Measurements from ENCODE around the gene CROCC2. TPM values are rescaled to one million over a fixed set of nuclear protein-coding genes. Genes with fewer than 3 reads are reported as not detected.

The CROCC2 gene
- total and polyA plus RNA-seq, 7 donors, result 0.01 TPM; not detected in 6

DNA sequence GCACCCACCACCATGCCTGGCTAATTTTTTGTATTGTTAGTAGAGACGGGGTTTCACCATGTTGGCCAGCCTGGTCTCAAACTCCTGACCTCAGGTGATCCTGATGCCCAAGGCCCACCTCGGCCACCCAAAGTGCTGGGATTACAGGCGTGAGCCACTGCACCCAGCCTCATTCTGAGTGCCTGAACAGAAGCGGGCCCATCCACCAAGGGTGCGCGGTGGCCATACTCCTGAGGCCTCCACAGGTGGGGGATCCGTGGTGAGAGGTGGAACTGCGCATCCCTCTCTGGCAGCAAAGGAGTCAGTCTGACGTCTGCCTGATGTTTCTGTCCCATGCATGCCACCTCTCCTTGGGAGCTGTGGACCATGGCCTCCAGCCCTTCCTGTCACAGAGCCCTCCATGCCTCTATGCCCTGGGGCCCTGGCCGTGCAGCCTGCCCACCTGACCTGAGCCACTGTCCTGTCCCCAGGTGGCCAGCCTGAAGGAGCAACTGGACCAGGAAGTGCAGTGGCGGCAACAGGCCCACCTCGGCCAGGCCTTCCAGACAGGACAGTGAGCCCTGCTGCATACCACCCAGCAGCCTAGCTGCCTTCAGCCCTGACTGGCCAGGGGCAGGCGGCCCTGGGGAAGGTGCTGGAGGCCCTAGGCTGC lies 84.7 kb downstream of the CROCC2 start:
- Histone ChIP-seq H3K27ac (peak overlapping the region; percentile 85), H3K9me3 (no peaks in the 10 kb centered on the region), H3K4me1 (peaks cover 36% of the 10 kb centered on the region), H3K4me3 (no peak overlapping the region), H3K36me3 (ENCODE audit: insufficient read depth in 1 of 2, low read depth in 1 of 2) (no peaks in the 10 kb centered on the region), H3K27me3 (ENCODE audit: insufficient read depth in 3 of 3, low read length in 2 of 3) (no peaks in the 10 kb centered on the region)
- WGBS, 3 donors, result 88 to 92% (median 88%) methylated on average over 13 of the region's 13 CpGs
- ATAC-seq, result peak; percentile 0 to 4 (median 2)
- DNase-seq, result peak; percentile 7 to 56
- TF ChIP-seq, protein P1, sequence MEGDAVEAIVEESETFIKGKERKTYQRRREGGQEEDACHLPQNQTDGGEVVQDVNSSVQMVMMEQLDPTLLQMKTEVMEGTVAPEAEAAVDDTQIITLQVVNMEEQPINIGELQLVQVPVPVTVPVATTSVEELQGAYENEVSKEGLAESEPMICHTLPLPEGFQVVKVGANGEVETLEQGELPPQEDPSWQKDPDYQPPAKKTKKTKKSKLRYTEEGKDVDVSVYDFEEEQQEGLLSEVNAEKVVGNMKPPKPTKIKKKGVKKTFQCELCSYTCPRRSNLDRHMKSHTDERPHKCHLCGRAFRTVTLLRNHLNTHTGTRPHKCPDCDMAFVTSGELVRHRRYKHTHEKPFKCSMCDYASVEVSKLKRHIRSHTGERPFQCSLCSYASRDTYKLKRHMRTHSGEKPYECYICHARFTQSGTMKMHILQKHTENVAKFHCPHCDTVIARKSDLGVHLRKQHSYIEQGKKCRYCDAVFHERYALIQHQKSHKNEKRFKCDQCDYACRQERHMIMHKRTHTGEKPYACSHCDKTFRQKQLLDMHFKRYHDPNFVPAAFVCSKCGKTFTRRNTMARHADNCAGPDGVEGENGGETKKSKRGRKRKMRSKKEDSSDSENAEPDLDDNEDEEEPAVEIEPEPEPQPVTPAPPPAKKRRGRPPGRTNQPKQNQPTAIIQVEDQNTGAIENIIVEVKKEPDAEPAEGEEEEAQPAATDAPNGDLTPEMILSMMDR (IDR thresholded peaks at IDR 0.05), result no peak
- intact Hi-C loops (cut with DNase I), result loop anchor here in 1 of 2 donors (10.0 kb wide), 1 partner anchor 406 kb away; the partner anchor contains the start of gene CAPN10

DNA sequence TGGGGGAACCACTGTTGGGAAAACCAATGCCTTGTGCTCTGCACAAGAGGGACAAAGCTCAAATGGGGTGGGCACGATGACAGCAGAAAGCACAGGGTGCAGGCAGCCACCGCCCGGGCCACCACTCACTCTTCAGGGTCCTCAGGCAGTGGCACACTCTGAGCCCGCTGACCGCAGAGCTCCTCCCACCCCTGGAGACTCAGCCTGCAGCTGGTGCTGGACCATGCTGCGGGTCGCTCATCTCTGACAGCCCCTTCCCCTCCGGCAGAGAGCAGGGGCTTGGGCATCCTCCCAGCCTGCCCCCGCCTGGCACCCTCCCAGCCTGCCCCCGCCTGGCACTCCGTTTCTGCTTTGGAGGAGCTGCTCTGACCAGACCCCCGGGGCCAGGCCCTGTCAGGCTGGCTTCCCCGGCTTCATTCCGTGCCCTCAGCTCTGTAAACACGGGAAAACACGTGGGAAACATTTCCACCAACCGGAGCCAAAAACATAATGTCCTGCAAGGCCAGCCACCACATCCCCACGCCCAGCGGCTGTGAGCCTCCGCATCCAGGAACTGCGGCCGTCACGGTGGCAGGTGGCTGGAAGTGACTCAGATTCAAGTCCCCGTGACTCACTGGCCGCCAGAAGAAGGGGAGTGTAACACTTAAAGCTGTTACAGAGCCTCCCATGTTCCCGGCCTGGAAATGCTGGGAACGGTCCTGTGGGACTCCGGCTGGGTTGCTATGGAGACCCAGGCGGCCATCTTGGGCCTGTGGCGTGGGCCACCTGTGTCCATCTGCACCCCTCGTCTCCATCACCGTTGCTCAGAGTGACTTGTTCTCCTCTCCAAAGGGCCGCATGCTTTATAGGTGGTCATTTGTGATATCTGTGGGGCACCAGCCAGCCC lies 85.5 kb downstream of the CROCC2 start:
- H3K27ac ChIP-seq, result peak overlapping the region; percentile 85
- WGBS, 3 donors, result 11 to 20% (median 13%) methylated on average over 32 to 33 of the region's 33 CpGs
- intact Hi-C loops (cut with DNase I), result loop anchor here in 1 of 2 donors (10.0 kb wide), 1 partner anchor 407 kb away; the partner anchor contains the start of gene CAPN10

DNA sequence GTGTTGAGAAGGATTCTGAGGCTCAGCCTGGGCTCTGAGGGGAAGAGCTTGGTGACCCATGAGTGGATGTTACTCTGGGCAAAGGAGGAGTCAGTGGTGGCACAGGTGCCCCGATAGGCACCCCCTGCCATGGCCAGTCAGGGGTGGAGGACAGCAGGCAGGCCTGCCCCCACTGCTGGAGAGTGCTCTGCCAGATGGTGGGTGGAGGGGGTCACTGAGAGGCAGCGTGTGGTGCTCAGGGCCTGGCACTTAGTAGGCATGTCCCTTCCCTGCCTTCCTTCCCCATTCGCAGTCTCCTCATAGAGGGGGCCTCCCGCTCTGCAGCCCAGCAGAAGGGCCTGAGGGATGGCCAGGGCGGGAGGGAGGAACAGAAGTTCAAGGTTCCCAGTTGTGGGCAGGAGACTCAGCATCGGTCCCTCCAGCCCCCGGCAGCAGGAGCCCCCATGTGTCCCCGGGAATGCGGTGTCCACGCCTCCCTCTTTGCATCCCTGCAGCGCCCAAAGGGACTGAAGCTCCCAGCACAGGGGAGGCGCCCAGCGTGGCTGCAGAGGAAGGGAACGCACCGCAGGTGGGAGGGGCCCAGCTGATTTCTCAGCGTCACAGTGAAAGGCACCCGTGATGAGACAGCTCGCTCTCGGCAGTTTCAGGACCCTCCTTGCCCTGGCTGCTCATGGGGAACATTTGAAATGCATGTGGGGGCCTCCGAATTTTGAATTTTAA lies 86.6 kb downstream of the CROCC2 start:
- Histone ChIP-seq H3K27ac (peak overlapping the region; percentile 85), H3K27me3 (ENCODE audit: insufficient read depth in 3 of 3, low read length in 2 of 3) (no peaks in the 10 kb centered on the region), H3K4me1 (peaks cover 42% of the 10 kb centered on the region), H3K4me3 (no peak overlapping the region), H3K9me3 (no peaks in the 10 kb centered on the region), H3K36me3 (ENCODE audit: insufficient read depth in 1 of 2, low read depth in 1 of 2) (no peaks in the 10 kb centered on the region)
- peak in 1 of 2 donors; percentile 56 for DNase-seq
- 72 to 83% (median 79%) methylated on average over 20 of the region's 20 CpGs for WGBS, 3 donors
- TF ChIP-seq, protein P1 (IDR thresholded peaks at IDR 0.05), result no peak
- intact Hi-C loops (cut with DNase I), result loop anchor here in 1 of 2 donors (10.0 kb wide), 1 partner anchor 408 kb away; the partner anchor contains the start of gene CAPN10
- ATAC-seq, result no peak

More for the DNA sequence above, 85.5 kb downstream of the CROCC2 start:
- H3K4me3 ChIP-seq, result peak overlapping the region; percentile 33
- H3K36me3 ChIP-seq (ENCODE audit: insufficient read depth in 1 of 2, low read depth in 1 of 2), result no peaks in the 10 kb centered on the region
- H3K27me3 ChIP-seq (ENCODE audit: insufficient read depth in 3 of 3, low read length in 2 of 3), result no peaks in the 10 kb centered on the region
- H3K9me3 ChIP-seq, result no peaks in the 10 kb centered on the region
- TF ChIP-seq, protein P1 (IDR thresholded peaks at IDR 0.05), result no peak
- peaks cover 42% of the 10 kb centered on the region for H3K4me1 ChIP-seq
- peak; percentile 90 to 92 (median 91) for ATAC-seq
- DNase-seq, result peak; percentile 95 to 98

DNA sequence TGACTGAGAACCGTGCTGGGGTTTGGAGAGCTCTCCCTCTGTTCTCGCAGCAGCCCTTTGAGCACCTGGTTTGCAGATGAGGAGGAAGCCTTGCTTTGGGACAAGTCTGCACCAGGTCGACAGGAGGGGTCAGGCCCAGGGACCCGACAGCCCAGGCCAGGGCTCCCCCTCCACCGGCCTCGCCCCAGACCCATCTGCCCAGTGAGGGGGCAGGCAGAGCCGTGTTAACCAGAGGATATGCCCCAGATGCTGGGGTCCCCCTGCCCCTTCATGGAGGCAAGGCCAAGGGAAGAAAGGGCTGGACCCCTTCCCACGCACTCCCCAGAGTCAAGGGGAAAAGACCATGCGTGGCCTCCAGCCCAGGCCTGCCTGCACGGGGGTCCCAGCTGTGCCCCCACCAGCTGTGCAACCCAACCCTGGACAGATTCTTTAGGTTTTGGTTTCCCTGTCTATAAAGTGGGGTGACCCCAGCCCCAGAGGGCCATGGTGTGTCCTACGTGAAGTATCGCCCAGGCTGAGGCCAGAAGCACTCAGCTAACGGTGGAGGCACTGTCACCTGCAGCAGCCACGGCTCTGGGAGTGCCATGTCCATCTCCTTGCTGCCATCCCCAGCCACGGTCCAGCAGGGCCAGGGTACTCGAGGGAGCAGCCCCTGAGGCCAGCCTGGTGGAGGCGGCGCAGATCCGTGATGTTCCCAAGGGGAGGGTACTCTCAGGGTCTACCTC lies 87.5 kb downstream of the CROCC2 start:
- Histone ChIP-seq H3K36me3 (ENCODE audit: insufficient read depth in 1 of 2, low read depth in 1 of 2) (no peaks in the 10 kb centered on the region), H3K4me1 (peaks cover 44% of the 10 kb centered on the region), H3K27me3 (ENCODE audit: insufficient read depth in 3 of 3, low read length in 2 of 3) (no peaks in the 10 kb centered on the region), H3K27ac (no peak overlapping the region), H3K9me3 (no peaks in the 10 kb centered on the region), H3K4me3 (no peak overlapping the region)
- DNase-seq (no peak), ATAC-seq (no peak)
- intact Hi-C loops (cut with DNase I), result loop anchor here in 1 of 2 donors (10.0 kb wide), 1 partner anchor 409 kb away; the partner anchor contains the start of gene CAPN10
- WGBS, 3 donors, result 78 to 94% (median 92%) methylated on average over 18 to 19 of the region's 19 CpGs
- TF ChIP-seq, protein P1 (IDR thresholded peaks at IDR 0.05), result no peak

Measured in psoas muscle (tissue), 8 donors.